Heart left ventricle (tissue), 16 donors: ENCODE measurements around the gene CYP46A1. TPM values are rescaled to one million over a fixed set of nuclear protein-coding genes. Genes with fewer than 3 reads are reported as not detected.

Experiments
- ATAC-seq, 4 donors: fragments of 200-7000 bp; cut with Tn5 transposase; one replicate each; pipeline ENCODE4 v1.9.1; 2020 to 2022; ENCODE audit warnings: moderate library complexity in 4 of 4, mild to moderate bottlenecking in 3 of 4, moderate number of reproducible peaks in 1 of 4
- DNase-seq, 5 donors: peaks; one replicate each; pipeline ENCODE4 v3.0.0-alpha.2; 2020
- H3K27ac ChIP-seq, 12 donors: fragments of 200-600 bp; sonication (generic) in 4 of 12; one replicate each; pipeline versions ENCODE4 v1.5.0 to v1.8.0; 2016 to 2022; ENCODE audit warnings: mild to moderate bottlenecking in 2 of 12
- H3K27me3 ChIP-seq, 9 donors: fragments of 200-600 bp; sonication (generic) in 2 of 9; one replicate each; pipeline versions ENCODE4 v1.5.1 to v1.8.0; 2016 to 2022; ENCODE audit warnings: mild to moderate bottlenecking in 3 of 9
- H3K36me3 ChIP-seq, 9 donors: fragments of 200-600 bp; sonication (generic) in 2 of 9; one replicate each; pipeline versions ENCODE4 v1.5.0 to v1.8.0; 2018 to 2022; ENCODE audit warnings: mild to moderate bottlenecking in 2 of 9
- H3K4me1 ChIP-seq, 12 donors: fragments of 200-600 bp; sonication (generic) in 4 of 12; one replicate each; pipeline versions ENCODE4 v1.5.0 to v1.8.0; 2016 to 2022; ENCODE audit warnings: mild to moderate bottlenecking in 3 of 12
- H3K4me3 ChIP-seq, 12 donors: fragments of 200-600 bp; sonication (generic) in 4 of 12; one replicate each; pipeline versions ENCODE4 v1.5.0 to v1.8.0; 2017 to 2022; ENCODE audit warnings: mild to moderate bottlenecking in 9 of 12, moderate library complexity in 4 of 12
- H3K9me3 ChIP-seq, 12 donors: fragments of 200-600 bp; sonication (generic) in 4 of 12; one replicate each; pipeline versions ENCODE4 v1.5.0 to v1.8.0; 2016 to 2022; ENCODE audit warnings: mild to moderate bottlenecking in 1 of 12
- CTCF ChIP-seq, 12 donors: fragments of 200-600 bp; sonication (generic) in 4 of 12; IDR thresholded peaks; one replicate each; pipeline versions ENCODE4 v1.5.0 to v1.8.0; 2018 to 2022; ENCODE audit warnings: antibody characterized with exemption in 12 of 12, mild to moderate bottlenecking in 5 of 12
- POLR2A ChIP-seq, 2 donors: fragments of 450-650 bp; IDR thresholded peaks; one replicate each; pipeline ENCODE4 v1.6.1; 2017; ENCODE audit warnings: antibody characterized with exemption in 2 of 2, mild to moderate bottlenecking in 2 of 2, moderate library complexity in 2 of 2
- WGBS, 4 donors: extraction: QIAGEN DNeasy Blood & Tissue Kit in 2 of 4; methylation state at CpG; one replicate each; pipeline versions ENCODE4 v1.1.5 to v1.1.7; 2013 to 2018; 5-methylcytosine and 5-hydroxymethylcytosine counted together
- intact Hi-C, 10 donors: fragments of 100-400 bp; cut with DNase I; formaldehyde crosslinking; loops; one replicate each; pipeline versions ENCODE4 v1.11.1 to v1.14.2; 2022
- polyA plus RNA-seq, 2 donors: library from polyadenylated mRNA; stranded (reverse); fragments of 200-250 nt; gene quantifications; one replicate each; pipeline ENCODE4 v1.2.3, GENCODE V29; 2013
- total RNA-seq, 9 donors: library from RNA; depleted of rRNA in 2 of 9; stranded (reverse); fragments of >200 nt in 2 of 9; fragmentation: NEBNext Ultra II Directional in 3 of 9; extraction: Animal tissue kit (Norgen Biotek cat#: 25700) in 3 of 9; gene quantifications; one replicate each; pipeline versions ENCODE4 v1.1.0 to v1.2.4, GENCODE V29; 2016 to 2023
- donor health status: ischemic (EF 13 %, LVEDD 7.1; RV severe dilation, severe dysfunction).
- donor health status: healthy with polysubstance abuse.
- donor health status: DM: no; HTN: yes; CAD: no.
- donor health status: DM: no; HTN: no; CAD: no.
- donor health status: ischemic (EF 25% LVEDD 6.9; RV normal size, moderate dysfunction).
- donor health status: ischemic (EF 25% LVEDD 5.7; RV mildly dilated, moderate dysfunction).
- donor health status: healthy.
- donor health status: DM: yes; HTN: yes; CAD: no.
- donor health status: ischemic (EF 35%, LVEDD 5.7; RV mildly dilated, moderate dysfunction).
- donor health status: nonischemic (EF 11% LVEDD 7.7; RV severe dilation, severe dysfunction).
- donor health status: DM: yes; HTN: yes; CAD: no.
- donor health status: PGD.
- donor health status: ischemic (EF 29% LVEDD 5.4; RV normal size, mild dysfunction).
- donor health status: nonischemic (EF 23%, LVEDD 6.1; RV moderate dilation, normal function).

The CYP46A1 gene
- total and polyA plus RNA-seq, 11 donors: 1.5 to 8.0 (median 3.4) TPM

DNA sequence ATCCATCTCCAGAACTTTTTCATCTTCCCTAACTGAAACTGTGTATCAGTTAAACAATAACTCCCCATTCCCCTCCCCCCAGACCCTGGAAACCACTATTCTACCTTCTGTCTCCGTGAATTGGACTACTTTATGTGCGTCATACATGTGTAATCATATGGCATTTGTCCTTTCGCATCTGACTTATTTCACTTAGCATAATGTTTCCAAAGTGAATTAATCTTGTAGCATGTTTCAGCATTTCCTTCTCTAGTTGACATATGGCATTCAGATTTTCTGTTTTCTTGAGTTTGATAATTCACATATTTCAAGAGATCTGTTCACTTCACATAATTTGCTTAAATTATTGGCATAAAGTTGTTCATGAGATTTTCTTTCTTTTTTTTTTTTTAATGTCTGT is 9.8 kb downstream of the CYP46A1 start:
- H3K27ac ChIP-seq: no peak overlapping the region
- intact Hi-C loops: no loop called here

GRCh38 chr14:99696929-99697328 is 12.8 kb downstream of the CYP46A1 start:
- H3K27me3 ChIP-seq: no peaks in the 10 kb centered on the region
- H3K9me3 ChIP-seq: peaks cover 0 to 1% (median 0%) of the 10 kb centered on the region in 12 donors
- no peak overlapping the region for H3K4me3 ChIP-seq
- intact Hi-C loops: no loop called here
- H3K27ac ChIP-seq: no peak overlapping the region
- no peak for TF ChIP-seq CTCF (IDR thresholded peaks at IDR 0.05)
- no peak for TF ChIP-seq POLR2A (IDR thresholded peaks at IDR 0.05)
- WGBS, 4 donors: 90 to 99% (median 93%) methylated on average over 4 of the region's 4 CpGs
- H3K4me1 ChIP-seq: peaks cover 0 to 10% (median 0%) of the 10 kb centered on the region in 12 donors
- no peaks in the 10 kb centered on the region for H3K36me3 ChIP-seq
- ATAC-seq: no peak
- no peak for DNase-seq

More for the DNA sequence above, 9.8 kb downstream of the CYP46A1 start:
- TF ChIP-seq POLR2A (IDR thresholded peaks at IDR 0.05) (no peak), CTCF (IDR thresholded peaks at IDR 0.05) (no peak)
- peaks cover 0 to under 1% (median 0%) of the 10 kb centered on the region in 9 donors for H3K27me3 ChIP-seq
- WGBS, 4 donors: 78 to 95% (median 88%) methylated on average over 3 of the region's 3 CpGs
- H3K4me1 ChIP-seq: peaks cover 0 to 6% (median 0%) of the 10 kb centered on the region in 12 donors
- H3K36me3 ChIP-seq: no peaks in the 10 kb centered on the region
- ATAC-seq: no peak
- H3K4me3 ChIP-seq: no peak overlapping the region
- DNase-seq: no peak
- no peaks in the 10 kb centered on the region for H3K9me3 ChIP-seq

DNA sequence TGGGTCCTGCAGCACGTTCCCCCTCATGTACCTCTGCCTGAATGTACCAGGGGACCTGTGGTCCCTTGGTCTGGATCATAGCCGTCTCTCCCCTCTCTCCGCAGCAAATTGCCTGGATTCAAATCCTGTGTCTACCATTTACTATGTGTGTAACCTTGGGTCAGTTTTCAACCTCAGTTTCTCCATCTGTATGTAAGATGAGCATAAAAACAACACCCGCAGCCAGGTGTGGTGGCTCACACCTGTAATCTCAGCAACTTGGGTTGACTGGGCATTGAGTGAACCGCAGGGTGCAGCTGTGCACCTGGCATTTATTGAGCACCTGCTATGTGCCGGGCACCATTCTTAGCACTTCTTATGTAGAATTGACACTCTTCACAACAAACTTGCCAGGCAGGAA is 14.1 kb downstream of the CYP46A1 start:
- Histone ChIP-seq H3K4me1 (peaks cover 0 to 10% (median 0%) of the 10 kb centered on the region in 12 donors), H3K27ac (no peak overlapping the region), H3K27me3 (no peaks in the 10 kb centered on the region), H3K9me3 (peaks cover 0 to 14% (median 5%) of the 10 kb centered on the region in 12 donors), H3K4me3 (no peak overlapping the region), H3K36me3 (no peaks in the 10 kb centered on the region)
- ATAC-seq: no peak
- DNase-seq: no peak
- intact Hi-C loops: no loop called here
- 82 to 97% (median 86%) methylated on average over 6 of the region's 6 CpGs for WGBS, 4 donors
- no peak for TF ChIP-seq CTCF (IDR thresholded peaks at IDR 0.05)
- TF ChIP-seq POLR2A (IDR thresholded peaks at IDR 0.05): no peak

- H3K9me3 ChIP-seq: peaks cover 0 to 18% (median 9%) of the 10 kb centered on the region in 12 donors
- H3K4me1 ChIP-seq: peaks cover 0 to 10% (median 0%) of the 10 kb centered on the region in 12 donors
- DNase-seq (no peak), ATAC-seq (no peak)
- intact Hi-C loops: no loop called here
- TF ChIP-seq POLR2A (IDR thresholded peaks at IDR 0.05) (no peak), CTCF (IDR thresholded peaks at IDR 0.05) (no peak)
- H3K36me3 ChIP-seq: no peaks in the 10 kb centered on the region
- H3K27me3 ChIP-seq: no peaks in the 10 kb centered on the region
- H3K27ac ChIP-seq: no peak overlapping the region
- H3K4me3 ChIP-seq: no peak overlapping the region
- WGBS, 4 donors: 50 to 65% (median 58%) methylated on average over 5 of the region's 5 CpGs
These were observed 14.5 kb downstream of the CYP46A1 start for GRCh38 chr14:99698642-99699041.
